B cell (primary cell): ENCODE data around the gene PPP1R9A. TPM values are rescaled to one million over a fixed set of nuclear protein-coding genes. Genes with fewer than 3 reads are reported as not detected.

ENCODE experiments used
- ATAC-seq: fragments of 200-7000 bp; cut with Tn5 transposase; one replicate; pipeline ENCODE4 v1.10.0; 2021; ENCODE audit warnings: low read depth, mild to moderate bottlenecking, moderate number of reproducible peaks, moderate library complexity
- CTCF ChIA-PET: fragments of 350-600 bp; sonication (Branson Sonifier 250); formaldehyde crosslinking; loops from one replicate; lab custom pipeline; 2021; ENCODE audit warnings: antibody characterized with exemption, inconsistent platforms; lab: Charles Lee
- POLR2A ChIA-PET: fragments of 350-600 bp; sonication (Branson Sonifier 250); formaldehyde crosslinking; loops from one replicate; lab custom pipeline; 2021; ENCODE audit warnings: antibody characterized with exemption; lab: Charles Lee
- DNase-seq: peaks from one replicate; pipeline ENCODE4 v3.0.0; 2013
- H2AFZ ChIP-seq: 2 replicates; pipeline ENCODE4 v1.6.1; 2012; ENCODE audit warnings: mild to moderate bottlenecking, low read depth, low read length; ENCODE audit not compliant: insufficient read depth, poor library complexity, severe bottlenecking
- H3K27ac ChIP-seq, 2 donors: 1 replicate in 1 of 2; 2 replicates in 1 of 2; pipeline ENCODE4 v1.5.1; 2012 to 2013; ENCODE audit warnings: low read length in 2 of 2, mild to moderate bottlenecking in 2 of 2, moderate library complexity in 1 of 2
- H3K27me3 ChIP-seq, 4 experiments: fragments of 200-600 bp in 1 of 4; sonication (generic) in 1 of 4; replicated peaks in 1 of 4; 1 replicate in 2 of 4; 2 replicates in 2 of 4; pipeline versions ENCODE4 v1.6.1 to v1.7.0; 2013 to 2016; ENCODE audit warnings: low read length in 3 of 4, mild to moderate bottlenecking in 2 of 4, mixed read lengths in 1 of 4, moderate library complexity in 1 of 4; ENCODE audit not compliant: insufficient read depth in 4 of 4, control insufficient read depth in 3 of 4; ENCODE audit errors: control extremely low read depth in 1 of 4
- H3K36me3 ChIP-seq, 2 experiments: replicated peaks in 1 of 2; 1 replicate in 1 of 2; 2 replicates in 1 of 2; pipeline versions ENCODE4 v1.6.1 to v1.7.1; 2013; ENCODE audit warnings: low read length in 1 of 2; ENCODE audit not compliant: insufficient read depth in 2 of 2, control insufficient read depth in 1 of 2; ENCODE audit errors: control extremely low read depth in 1 of 2, extremely low read depth in 1 of 2
- H3K4me1 ChIP-seq, 2 donors: fragments of 200-600 bp in 1 of 2; sonication (generic) in 1 of 2; 1 replicate in 1 of 2; 2 replicates in 1 of 2; pipeline versions ENCODE4 v1.5.1 to v1.6.1; 2013 to 2017; ENCODE audit warnings: low read length in 2 of 2; ENCODE audit not compliant: control insufficient read depth in 2 of 2, insufficient read depth in 2 of 2
- H3K4me2 ChIP-seq: replicated peaks from 2 replicates; pipeline ENCODE3; 2012; ENCODE audit warnings: mild to moderate bottlenecking, low read depth, low read length; ENCODE audit not compliant: poor library complexity, severe bottlenecking
- H3K4me3 ChIP-seq, 5 experiments: fragments of 200-600 bp in 1 of 5; sonication (generic) in 1 of 5; 1 replicate in 3 of 5; 2 replicates in 2 of 5; pipeline versions ENCODE4 v1.5.1 to v1.7.0; 2011 to 2016; ENCODE audit warnings: low read length in 4 of 5, mild to moderate bottlenecking in 4 of 5, low read depth in 2 of 5, control low read depth in 1 of 5, moderate library complexity in 1 of 5; ENCODE audit not compliant: insufficient read depth in 1 of 5; ENCODE audit errors: control extremely low read depth in 1 of 5, extremely low read depth in 1 of 5
- H3K79me2 ChIP-seq: fragments of 200-600 bp; sonication (generic); one replicate; pipeline ENCODE4 v1.6.0; 2016; ENCODE audit warnings: low read length; ENCODE audit not compliant: control insufficient read depth, insufficient read depth
- H3K9ac ChIP-seq: fragments of 200-600 bp; sonication (generic); 2 replicates; pipeline ENCODE4 v1.6.1; 2017; ENCODE audit warnings: mild to moderate bottlenecking, low read length, moderate library complexity
- H3K9me3 ChIP-seq, 3 donors: one replicate each; pipeline versions ENCODE4 v1.6.1 to v1.7.1; 2013; ENCODE audit warnings: low read length in 2 of 3; ENCODE audit not compliant: control insufficient read depth in 2 of 3, insufficient read depth in 1 of 3; ENCODE audit errors: control extremely low read depth in 1 of 3
- H4K20me1 ChIP-seq: 2 replicates; pipeline ENCODE4 v1.6.0; 2012; ENCODE audit warnings: mild to moderate bottlenecking, low read length; ENCODE audit not compliant: insufficient read depth, control insufficient read depth, poor library complexity, severe bottlenecking
- H3K27ac Mint-ChIP-seq: one replicate; pipeline ENCODE4 v1.8.0; 2021; ENCODE audit warnings: mixed read lengths
- H3K27me3 Mint-ChIP-seq: one replicate; pipeline ENCODE4 v1.8.0; 2021; ENCODE audit warnings: mixed read lengths
- H3K4me1 Mint-ChIP-seq: one replicate; pipeline ENCODE4 v1.8.0; 2021; ENCODE audit warnings: mixed read lengths
- H3K4me3 Mint-ChIP-seq: one replicate; pipeline ENCODE4 v1.8.0; 2021; ENCODE audit warnings: mixed read lengths
- H3K9me3 Mint-ChIP-seq: one replicate; pipeline ENCODE4 v1.8.0; 2022; ENCODE audit warnings: mixed read lengths; ENCODE audit not compliant: insufficient read depth
- EZH2 ChIP-seq: IDR thresholded peaks from 2 replicates; pipeline ENCODE4 v1.6.1; 2012; ENCODE audit warnings: borderline replicate concordance, low read depth, mild to moderate bottlenecking, moderate library complexity, low read length; ENCODE audit not compliant: insufficient read depth, poor library complexity, severe bottlenecking
- WGBS: methylation state at CpG from one replicate; pipeline ENCODE4 v1.1.5; 2013; ENCODE audit warnings: missing lambda C conversion rate; ENCODE audit not compliant: insufficient coverage; 5-methylcytosine and 5-hydroxymethylcytosine counted together
- intact Hi-C: fragments of 100-400 bp; cut with micrococcal nuclease; formaldehyde crosslinking; loops from one replicate; pipeline ENCODE4 v1.10.0; 2022
- polyA plus RNA-seq: library from polyadenylated mRNA; depleted of rRNA; stranded (reverse); fragments of >200 nt; gene quantifications from 2 replicates; pipeline ENCODE4 v1.2.3, GENCODE V29; 2012
- total RNA-seq, 2 donors: library from RNA; stranded (reverse); fragments of 120-200 nt in 1 of 2; gene quantifications; 1 replicate in 1 of 2; 2 replicates in 1 of 2; pipeline versions ENCODE4 v1.2.3 to v1.2.4, GENCODE V29; 2013 to 2022
- TF ChIP-seq, protein P1 (sequence below): fragments of 200-600 bp; IDR thresholded peaks from one replicate; pipeline ENCODE4 v1.8.0; 2022; ENCODE audit warnings: antibody characterized with exemption, mild to moderate bottlenecking

Gene PPP1R9A
- total and polyA plus RNA-seq, 2 donors (not counting 1 experiment from before 2014, with no cell fraction given) = 1.1 to 4.8 TPM

- no peak overlapping the region for H3K27ac ChIP-seq
- no peak overlapping the region for H3K4me3 ChIP-seq
- ATAC-seq (no peak), DNase-seq (no peak)
- TF ChIP-seq, protein P1, sequence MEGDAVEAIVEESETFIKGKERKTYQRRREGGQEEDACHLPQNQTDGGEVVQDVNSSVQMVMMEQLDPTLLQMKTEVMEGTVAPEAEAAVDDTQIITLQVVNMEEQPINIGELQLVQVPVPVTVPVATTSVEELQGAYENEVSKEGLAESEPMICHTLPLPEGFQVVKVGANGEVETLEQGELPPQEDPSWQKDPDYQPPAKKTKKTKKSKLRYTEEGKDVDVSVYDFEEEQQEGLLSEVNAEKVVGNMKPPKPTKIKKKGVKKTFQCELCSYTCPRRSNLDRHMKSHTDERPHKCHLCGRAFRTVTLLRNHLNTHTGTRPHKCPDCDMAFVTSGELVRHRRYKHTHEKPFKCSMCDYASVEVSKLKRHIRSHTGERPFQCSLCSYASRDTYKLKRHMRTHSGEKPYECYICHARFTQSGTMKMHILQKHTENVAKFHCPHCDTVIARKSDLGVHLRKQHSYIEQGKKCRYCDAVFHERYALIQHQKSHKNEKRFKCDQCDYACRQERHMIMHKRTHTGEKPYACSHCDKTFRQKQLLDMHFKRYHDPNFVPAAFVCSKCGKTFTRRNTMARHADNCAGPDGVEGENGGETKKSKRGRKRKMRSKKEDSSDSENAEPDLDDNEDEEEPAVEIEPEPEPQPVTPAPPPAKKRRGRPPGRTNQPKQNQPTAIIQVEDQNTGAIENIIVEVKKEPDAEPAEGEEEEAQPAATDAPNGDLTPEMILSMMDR = no peak
- TF ChIP-seq EZH2 = no peak
- no peak overlapping the region for H3K27ac Mint-ChIP-seq
- H2AFZ ChIP-seq = no peak overlapping the region
- H3K4me1 ChIP-seq = no peaks in the 10 kb centered on the region
- intact Hi-C loops = no loop called here
- peaks cover 18% of the 10 kb centered on the region for H3K27me3 Mint-ChIP-seq
- H3K9me3 Mint-ChIP-seq = peaks cover 4% of the 10 kb centered on the region
- H3K4me2 ChIP-seq = no peak overlapping the region
- POLR2A ChIA-PET = no interaction called here
- peaks cover 0 to 13% (median 7%) of the 10 kb centered on the region in 3 donors for H3K9me3 ChIP-seq
- H3K27me3 ChIP-seq = no peaks in the 10 kb centered on the region
- H3K4me1 Mint-ChIP-seq = no peaks in the 10 kb centered on the region
- WGBS = 17% methylated on average over 1 of the region's 2 CpGs
- H3K9ac ChIP-seq = no peak overlapping the region
- no peak overlapping the region for H3K4me3 Mint-ChIP-seq
- H3K36me3 ChIP-seq = no peaks in the 10 kb centered on the region
- H3K79me2 ChIP-seq = no peaks in the 10 kb centered on the region
- CTCF ChIA-PET = no interaction called here
- no peaks in the 10 kb centered on the region for H4K20me1 ChIP-seq
These were observed 24.5 kb upstream of the PPP1R9A start for GRCh38 chr7:94882891-94883290.

DNA sequence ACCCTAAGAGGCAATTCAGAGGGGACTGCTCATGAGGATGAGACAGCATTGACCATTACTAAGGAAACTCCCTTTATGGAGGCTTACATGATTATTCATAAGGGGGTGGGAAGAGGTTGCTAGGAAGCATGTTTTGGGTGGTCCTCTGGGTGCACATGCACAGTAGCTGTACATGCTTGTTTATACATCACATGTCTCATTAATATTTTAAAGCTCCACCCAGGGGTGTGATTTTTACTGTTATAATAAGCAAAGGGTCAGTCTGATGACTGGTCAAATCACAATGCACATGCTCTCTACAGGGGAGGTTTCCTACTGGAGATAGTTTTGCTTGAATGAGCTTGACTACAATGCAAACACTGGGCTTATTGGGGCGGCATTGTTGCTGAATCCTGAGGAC lies 23.8 kb upstream of the PPP1R9A start:
- no peak for DNase-seq
- POLR2A ChIA-PET = no interaction called here
- Mint-ChIP-seq H3K9me3 (no peaks in the 10 kb centered on the region), H3K27ac (no peak overlapping the region), H3K4me3 (no peak overlapping the region), H3K4me1 (no peaks in the 10 kb centered on the region), H3K27me3 (peaks cover 18% of the 10 kb centered on the region)
- no peak overlapping the region for H3K27ac ChIP-seq
- no peaks in the 10 kb centered on the region for H3K4me1 ChIP-seq
- intact Hi-C loops = no loop called here
- H3K4me2 ChIP-seq = no peak overlapping the region
- TF ChIP-seq EZH2 = no peak
- TF ChIP-seq, protein P1 = no peak
- no peaks in the 10 kb centered on the region for H3K79me2 ChIP-seq
- CTCF ChIA-PET = interaction anchor here (1.5 kb wide), 1 partner anchor 593 kb away, joined by 3 read pairs; no protein-coding TSS in a partner anchor
- H4K20me1 ChIP-seq = no peaks in the 10 kb centered on the region
- H3K36me3 ChIP-seq = no peaks in the 10 kb centered on the region
- H3K27me3 ChIP-seq = no peaks in the 10 kb centered on the region
- H2AFZ ChIP-seq = no peak overlapping the region
- no peak overlapping the region for H3K4me3 ChIP-seq
- peaks cover 0 to 6% (median under 1%) of the 10 kb centered on the region in 3 donors for H3K9me3 ChIP-seq
- WGBS = no CpG with 5 or more reads among the region's 1 CpG
- no peak overlapping the region for H3K9ac ChIP-seq
- no peak for ATAC-seq
